Transverse colon (tissue), 4 donors: ENCODE measurements around the gene PPP1R27. TPM values are rescaled to one million over a fixed set of nuclear protein-coding genes. Genes with fewer than 3 reads are reported as not detected.

Source experiments
- DNase-seq: peaks from one replicate; pipeline ENCODE4 v3.0.0-alpha.2; 2019
- H3K27ac ChIP-seq, 4 donors: fragments of 200-600 bp; sonication (generic); 2 replicates each; pipeline ENCODE4 v1.5.1; 2016 to 2018; ENCODE audit warnings: inconsistent platforms in 4 of 4
- H3K27me3 ChIP-seq: fragments of 200-600 bp; sonication (generic); 2 replicates; pipeline ENCODE4 v1.5.1; 2017; ENCODE audit warnings: inconsistent platforms
- H3K36me3 ChIP-seq, 4 donors: fragments of 200-600 bp; sonication (generic); 2 replicates each; pipeline ENCODE4 v1.5.1; 2017 to 2019; ENCODE audit warnings: inconsistent platforms in 4 of 4
- H3K4me1 ChIP-seq, 4 donors: fragments of 200-600 bp; sonication (generic); 2 replicates each; pipeline ENCODE4 v1.5.1; 2017 to 2020; ENCODE audit warnings: inconsistent platforms in 4 of 4
- H3K4me3 ChIP-seq, 4 donors: fragments of 200-600 bp; sonication (generic); 1 replicate in 1 of 4; 2 replicates in 3 of 4; pipeline versions ENCODE4 v1.5.1 to v1.6.1; 2017 to 2019; ENCODE audit warnings: inconsistent platforms in 4 of 4
- H3K9me3 ChIP-seq, 2 donors: fragments of 200-600 bp; sonication (generic); 2 replicates each; pipeline ENCODE4 v1.5.1; 2017 to 2019; ENCODE audit warnings: inconsistent platforms in 2 of 2
- EP300 ChIP-seq: sonication (generic); formaldehyde crosslinking; IDR thresholded peaks from one replicate; pipeline ENCODE4 v1.6.1; 2017; ENCODE audit warnings: antibody characterized with exemption, low read depth
- POLR2A ChIP-seq: fragments of 450-650 bp; IDR thresholded peaks from one replicate; pipeline ENCODE4 v1.6.1; 2016; ENCODE audit warnings: antibody characterized with exemption, mild to moderate bottlenecking, moderate library complexity
- POLR2AphosphoS5 ChIP-seq, 3 donors: sonication (generic); formaldehyde crosslinking; IDR thresholded peaks; one replicate each; pipeline ENCODE4 v1.6.1; 2016; ENCODE audit warnings: antibody characterized with exemption in 3 of 3
- WGBS, 2 donors: methylation state at CpG; one replicate each; pipeline ENCODE4 v1.1.5; 2018; ENCODE audit warnings: low coverage in 1 of 2; 5-methylcytosine and 5-hydroxymethylcytosine counted together
- in situ Hi-C, 4 donors: fragments of 200-750 bp; cut with MboI; loops; one replicate each; pipeline versions ENCODE4 v1.15.0 to v1.15.1; 2017; ENCODE audit warnings: low sequenced_read_pairs in 3 of 4, low pct_ligation_motif_present in 1 of 4, low pct_unique_long_range_greater_than_20kb in 1 of 4
- intact Hi-C: fragments of 100-400 bp; cut with DNase I; formaldehyde crosslinking; loops from one replicate; pipeline ENCODE4 v1.15.1; 2023; ENCODE audit warnings: low total_unique reads
- total RNA-seq, 4 donors: library from RNA; depleted of rRNA; stranded (reverse); fragments of >200 nt; gene quantifications; one replicate each; pipeline ENCODE4 v1.1.0, GENCODE V29; 2016
- TF ChIP-seq, protein P1 (sequence below), 5 experiments: fragments of 200-600 bp in 3 of 5; fragments of 450-650 bp in 2 of 5; sonication (generic) in 3 of 5; IDR thresholded peaks; 1 replicate in 2 of 5; 2 replicates in 3 of 5; pipeline ENCODE4 v1.5.1; 2016 to 2017; ENCODE audit warnings: antibody characterized with exemption in 5 of 5, inconsistent platforms in 3 of 5, mild to moderate bottlenecking in 2 of 5, moderate library complexity in 1 of 5

PPP1R27 gene
- total RNA-seq, 4 donors from 2014 or later, result 0.68 TPM; not detected in 3

DNA sequence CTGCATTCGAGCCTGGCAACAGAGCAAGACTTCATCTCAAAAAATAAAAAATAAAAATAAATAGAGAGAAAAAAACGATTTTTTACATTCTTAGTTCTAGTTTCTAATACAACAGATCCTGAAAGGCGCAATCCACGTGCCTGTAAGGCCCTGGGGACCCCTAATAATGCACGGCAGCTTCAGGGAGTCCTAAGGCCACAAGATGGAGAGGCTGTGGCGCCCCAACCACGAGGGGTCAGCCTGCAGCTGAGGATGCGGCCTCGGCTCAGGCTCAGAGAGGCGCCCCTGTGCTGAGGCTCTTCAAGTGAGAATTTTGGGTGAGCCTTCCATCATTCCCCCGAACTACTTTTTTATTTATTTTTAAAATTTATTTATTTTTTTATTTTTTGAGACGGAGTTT lies 14.6 kb upstream of the PPP1R27 start:
- in situ Hi-C loops (no loop called here), intact Hi-C loops (no loop called here)
- no peak overlapping the region for H3K27ac ChIP-seq
- DNase-seq, result no peak
- H3K36me3 ChIP-seq, result peaks cover 0 to 86% (median 34%) of the 10 kb centered on the region in 4 donors
- H3K27me3 ChIP-seq, result no peaks in the 10 kb centered on the region
- H3K4me1 ChIP-seq, result no peaks in the 10 kb centered on the region
- 90 to 93% methylated on average over 6 to 12 of the region's 12 CpGs for WGBS, 2 donors
- TF ChIP-seq, protein P1, sequence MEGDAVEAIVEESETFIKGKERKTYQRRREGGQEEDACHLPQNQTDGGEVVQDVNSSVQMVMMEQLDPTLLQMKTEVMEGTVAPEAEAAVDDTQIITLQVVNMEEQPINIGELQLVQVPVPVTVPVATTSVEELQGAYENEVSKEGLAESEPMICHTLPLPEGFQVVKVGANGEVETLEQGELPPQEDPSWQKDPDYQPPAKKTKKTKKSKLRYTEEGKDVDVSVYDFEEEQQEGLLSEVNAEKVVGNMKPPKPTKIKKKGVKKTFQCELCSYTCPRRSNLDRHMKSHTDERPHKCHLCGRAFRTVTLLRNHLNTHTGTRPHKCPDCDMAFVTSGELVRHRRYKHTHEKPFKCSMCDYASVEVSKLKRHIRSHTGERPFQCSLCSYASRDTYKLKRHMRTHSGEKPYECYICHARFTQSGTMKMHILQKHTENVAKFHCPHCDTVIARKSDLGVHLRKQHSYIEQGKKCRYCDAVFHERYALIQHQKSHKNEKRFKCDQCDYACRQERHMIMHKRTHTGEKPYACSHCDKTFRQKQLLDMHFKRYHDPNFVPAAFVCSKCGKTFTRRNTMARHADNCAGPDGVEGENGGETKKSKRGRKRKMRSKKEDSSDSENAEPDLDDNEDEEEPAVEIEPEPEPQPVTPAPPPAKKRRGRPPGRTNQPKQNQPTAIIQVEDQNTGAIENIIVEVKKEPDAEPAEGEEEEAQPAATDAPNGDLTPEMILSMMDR (IDR thresholded peaks at IDR 0.05), result no peak
- TF ChIP-seq POLR2AphosphoS5 (IDR thresholded peaks at IDR 0.05) (no peak), EP300 (no peak), POLR2A (no peak)
- no peak overlapping the region for H3K4me3 ChIP-seq
- no peaks in the 10 kb centered on the region for H3K9me3 ChIP-seq

DNA sequence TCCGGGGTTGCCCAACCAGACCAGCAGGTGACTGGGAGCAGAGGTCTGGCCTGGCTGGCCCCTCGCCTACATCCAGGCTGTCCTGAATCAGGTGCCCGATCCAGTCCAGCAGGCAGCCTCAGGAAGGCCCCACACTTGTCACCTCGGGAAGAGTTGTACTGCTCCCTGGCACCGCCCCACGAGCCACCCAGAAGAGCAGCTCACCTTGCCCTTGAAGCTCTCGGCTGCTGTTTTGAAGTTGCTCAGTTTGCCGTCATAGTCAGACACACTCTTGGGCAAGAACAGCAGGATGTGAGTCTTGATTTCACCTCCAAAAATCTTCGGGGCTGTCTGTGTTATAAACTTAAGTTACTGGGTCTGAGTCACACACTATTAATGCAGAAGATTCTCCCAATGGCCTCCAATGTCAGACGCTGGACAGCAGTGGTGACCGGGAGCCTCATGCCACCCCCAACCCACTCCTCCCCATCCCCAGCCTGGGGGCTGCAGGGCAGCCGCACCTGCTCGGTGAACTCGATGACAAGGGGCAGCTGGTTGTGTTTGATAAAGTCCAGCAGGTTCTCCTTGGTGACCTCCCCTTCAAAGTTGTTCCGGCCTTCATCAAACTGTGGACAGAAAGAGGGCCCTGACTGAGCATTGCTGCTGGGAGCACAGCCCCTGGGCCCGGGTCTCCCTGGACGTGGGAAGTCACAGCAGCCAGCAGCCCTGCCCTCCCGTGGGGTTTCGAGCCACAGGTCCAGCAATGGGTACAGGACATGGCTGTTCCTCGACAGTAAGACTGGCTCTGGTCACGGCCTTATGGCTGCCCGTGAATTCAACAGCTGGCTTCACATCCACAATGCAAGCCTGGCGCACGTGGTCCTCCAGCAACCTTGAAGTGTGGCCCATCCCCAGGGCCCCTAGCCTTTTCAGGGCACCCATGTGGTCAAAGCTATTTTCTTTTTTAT lies 12.2 kb upstream of the PPP1R27 start:
- intact Hi-C loops, result no loop called here
- no peak for DNase-seq
- in situ Hi-C loops, result no loop called here
- no peaks in the 10 kb centered on the region for H3K9me3 ChIP-seq
- TF ChIP-seq, protein P1 (IDR thresholded peaks at IDR 0.05), result no peak
- TF ChIP-seq POLR2A (no peak), POLR2AphosphoS5 (IDR thresholded peaks at IDR 0.05) (no peak), EP300 (no peak)
- H3K27me3 ChIP-seq, result no peaks in the 10 kb centered on the region
- 67 to 85% methylated on average over 1 to 24 of the region's 24 CpGs for WGBS, 2 donors
- H3K4me1 ChIP-seq, result no peaks in the 10 kb centered on the region
- peaks cover 0 to 76% (median 31%) of the 10 kb centered on the region in 4 donors for H3K36me3 ChIP-seq
- H3K27ac ChIP-seq, result no peak overlapping the region
- no peak overlapping the region for H3K4me3 ChIP-seq

DNA sequence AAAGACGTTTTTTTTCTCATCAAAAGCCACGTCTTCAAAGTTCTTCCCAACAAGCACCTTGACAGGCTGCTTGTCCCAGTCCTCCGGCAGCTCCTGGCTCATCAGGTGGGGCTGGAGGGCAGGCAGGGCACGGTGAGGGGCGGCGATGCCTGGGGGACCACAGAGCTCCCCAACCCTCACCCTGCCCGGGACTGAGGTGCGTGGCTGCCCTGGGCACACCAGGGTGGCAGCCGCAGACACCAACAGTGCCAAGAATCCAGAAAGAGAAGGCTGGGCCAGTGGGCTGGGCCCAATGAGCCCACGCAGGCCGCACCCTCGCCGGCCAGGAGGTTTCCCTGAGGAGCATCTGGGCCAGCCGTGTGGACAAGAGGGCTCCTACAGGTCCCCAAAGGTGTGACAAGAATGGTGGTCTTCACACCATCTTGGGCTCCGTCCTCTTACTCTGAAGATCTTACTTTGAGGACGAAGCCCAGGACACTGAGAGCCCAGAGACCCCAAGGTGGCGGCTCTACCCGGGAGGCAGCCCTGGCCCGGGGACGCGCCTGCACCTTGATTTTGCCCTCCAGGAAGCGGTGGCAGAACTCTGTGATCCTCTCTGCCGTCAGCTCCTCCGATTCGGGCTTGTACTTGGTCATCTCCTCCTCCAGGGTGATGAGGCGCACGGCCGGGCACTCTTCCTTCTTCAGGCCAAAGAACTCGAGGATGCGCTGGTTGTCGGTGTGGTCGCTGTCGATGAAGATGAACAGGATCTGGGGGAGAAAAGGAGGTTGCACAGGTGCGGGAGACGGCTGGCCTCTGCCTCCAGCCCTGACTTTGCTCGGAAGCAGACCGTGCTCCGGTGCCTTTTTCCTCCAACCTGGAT lies 11.3 kb upstream of the PPP1R27 start:
- WGBS, 2 donors, result 96 to 100% methylated on average over 1 to 34 of the region's 38 CpGs
- no peak for DNase-seq
- in situ Hi-C loops, result no loop called here
- TF ChIP-seq POLR2AphosphoS5 (IDR thresholded peaks at IDR 0.05) (no peak), POLR2A (no peak), EP300 (no peak)
- TF ChIP-seq, protein P1 (IDR thresholded peaks at IDR 0.05), result no peak
- intact Hi-C loops, result no loop called here
- Histone ChIP-seq H3K27me3 (no peaks in the 10 kb centered on the region), H3K27ac (no peak overlapping the region), H3K4me3 (no peak overlapping the region), H3K9me3 (no peaks in the 10 kb centered on the region), H3K36me3 (peaks cover 0 to 67% (median 28%) of the 10 kb centered on the region in 4 donors), H3K4me1 (no peaks in the 10 kb centered on the region)

DNA sequence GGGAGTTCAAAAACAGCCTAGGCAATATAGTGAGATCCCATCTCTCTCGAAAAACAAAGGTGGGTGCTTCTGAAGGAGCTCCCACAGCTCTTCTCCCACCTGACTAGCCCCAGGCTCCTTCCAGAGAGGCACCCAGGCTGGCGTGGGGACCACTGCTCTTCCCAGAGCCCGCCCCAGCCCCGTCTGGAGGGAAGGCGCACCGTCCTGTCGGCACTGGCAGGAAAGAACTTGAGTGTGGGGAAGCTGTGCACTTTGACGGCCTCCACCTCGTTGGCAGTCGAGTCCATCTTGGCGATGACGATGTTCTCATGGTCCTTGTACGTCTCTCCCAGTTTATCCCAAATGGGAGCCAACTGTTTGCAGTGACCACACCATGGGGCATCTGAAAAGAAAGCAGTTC lies 10.5 kb upstream of the PPP1R27 start:
- Histone ChIP-seq H3K27me3 (no peaks in the 10 kb centered on the region), H3K27ac (no peak overlapping the region), H3K4me3 (no peak overlapping the region), H3K36me3 (peaks cover 0 to 61% (median 28%) of the 10 kb centered on the region in 4 donors), H3K4me1 (no peaks in the 10 kb centered on the region), H3K9me3 (no peaks in the 10 kb centered on the region)
- in situ Hi-C loops (no loop called here), intact Hi-C loops (no loop called here)
- WGBS, 2 donors, result 89 to 97% methylated on average over 5 to 13 of the region's 13 CpGs
- no peak for DNase-seq
- TF ChIP-seq EP300, result no peak
- no peak for TF ChIP-seq POLR2AphosphoS5 (IDR thresholded peaks at IDR 0.05)
- TF ChIP-seq, protein P1 (IDR thresholded peaks at IDR 0.05), result no peak
- no peak for TF ChIP-seq POLR2A
